HG03159 (cell line): ENCODE data around the gene CBFB.

Experiments
- ATAC-seq: cut with Tn5 transposase; IDR thresholded peaks from one replicate; pipeline ENCODE4 v1.9.1; 2021; ENCODE audit warnings: mild to moderate bottlenecking, moderate library complexity; ENCODE audit not compliant: unreplicated experiment

Gene CBFB

DNA sequence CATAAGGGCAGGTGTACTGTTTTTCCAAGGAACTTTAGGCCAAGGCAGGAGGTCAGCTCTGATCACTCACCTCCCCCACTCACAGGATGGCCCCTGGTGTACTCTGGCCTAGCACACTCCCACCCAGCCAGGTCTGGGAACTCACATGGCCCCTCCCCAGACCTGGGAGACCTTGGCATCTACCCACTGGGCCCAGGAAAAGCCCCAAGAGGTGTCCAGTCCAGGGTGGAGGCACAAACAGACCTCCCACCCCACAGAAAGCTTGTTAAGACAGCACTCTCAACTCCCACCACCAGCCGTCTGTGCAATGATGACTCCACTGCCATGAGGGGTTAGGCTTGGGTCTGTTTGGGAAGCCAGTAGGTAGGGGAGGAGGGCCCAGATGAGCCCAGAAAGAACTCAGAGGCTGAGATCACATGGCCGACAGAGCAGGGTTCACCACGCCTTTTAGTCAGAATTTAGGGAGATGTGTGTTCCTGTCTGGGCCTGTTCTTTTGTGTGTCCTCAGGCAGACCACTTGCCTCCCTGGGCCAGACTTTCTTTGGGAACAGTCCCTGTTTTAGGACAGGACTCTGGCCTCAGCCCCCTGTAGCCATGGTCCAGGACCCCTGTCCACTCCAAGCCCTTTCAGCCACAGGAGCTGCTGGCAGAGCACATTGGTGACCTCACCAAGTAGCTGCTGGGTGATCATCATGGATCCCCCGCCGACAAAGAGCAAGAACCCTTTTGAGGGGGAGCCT lies 12.1 kb upstream of the CBFB start:
- ATAC-seq, result no peak

DNA sequence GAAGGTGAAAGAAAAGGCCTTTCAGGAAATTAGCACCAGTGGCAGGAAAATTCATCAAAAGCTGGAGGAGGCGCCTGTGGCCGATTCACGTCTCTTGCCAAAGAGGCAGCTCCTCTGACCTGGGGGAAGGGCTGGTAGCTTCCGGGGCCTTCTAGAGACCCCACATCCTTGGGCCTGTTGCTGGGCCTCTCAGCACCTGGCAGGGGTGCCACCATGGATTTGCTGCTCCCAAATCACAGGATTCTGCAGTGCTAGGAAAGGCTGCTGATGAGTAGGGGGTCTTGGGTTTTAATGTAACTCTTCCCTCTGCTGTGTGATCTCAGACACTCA lies 11.6 kb upstream of the CBFB start:
- no peak for ATAC-seq

DNA sequence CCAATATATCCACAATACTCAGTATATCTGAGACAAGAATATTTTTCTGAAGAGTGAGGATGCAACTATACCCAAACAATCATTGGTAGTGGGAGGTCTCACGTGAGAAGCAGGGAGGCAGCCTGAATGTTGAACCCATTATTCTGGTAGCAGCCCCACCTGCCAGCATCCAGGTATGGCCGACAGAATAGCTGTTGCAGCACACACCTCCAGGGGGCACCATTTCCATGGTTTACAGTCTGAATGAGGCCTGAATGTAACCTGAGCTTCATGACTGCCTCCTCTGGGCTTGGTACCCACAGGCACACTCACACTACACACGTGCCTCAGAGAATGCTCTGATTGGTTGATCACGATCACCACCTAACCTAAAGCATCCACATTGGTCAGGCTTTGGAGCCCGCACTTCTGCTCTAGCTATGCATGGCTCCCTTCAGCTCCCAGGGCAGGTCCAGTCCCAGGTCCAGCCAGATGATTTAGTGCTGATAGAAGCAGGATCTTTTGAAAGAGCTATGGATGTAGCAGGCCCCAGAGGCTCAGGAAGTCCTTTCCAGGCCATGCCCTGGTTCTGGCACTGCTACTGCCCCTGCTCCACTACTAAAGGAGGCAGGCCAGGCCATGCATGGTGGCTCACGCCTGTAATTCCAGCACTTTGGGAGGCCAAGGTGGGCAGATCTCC lies 11.0 kb upstream of the CBFB start:
- ATAC-seq, result peak; percentile 83

DNA sequence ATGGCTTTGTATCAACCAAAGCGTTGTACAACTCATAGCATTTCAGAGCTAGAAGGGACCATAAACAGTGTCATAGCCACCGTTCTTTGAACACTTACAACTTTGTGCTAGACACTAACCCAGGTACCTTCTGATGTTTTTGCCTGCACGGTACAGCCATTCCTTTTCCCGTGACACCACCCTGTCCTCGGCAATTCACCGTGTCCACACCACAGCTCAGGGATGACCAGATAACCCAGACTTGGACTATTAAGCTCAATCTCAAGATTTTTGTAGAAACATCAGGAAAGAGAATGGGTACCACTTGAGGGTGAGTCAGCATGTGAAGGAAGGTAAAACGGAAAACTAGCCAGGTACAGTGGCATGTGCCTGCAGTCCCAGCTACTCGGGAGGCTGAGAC lies 9.8 kb upstream of the CBFB start:
- ATAC-seq, result no peak

DNA sequence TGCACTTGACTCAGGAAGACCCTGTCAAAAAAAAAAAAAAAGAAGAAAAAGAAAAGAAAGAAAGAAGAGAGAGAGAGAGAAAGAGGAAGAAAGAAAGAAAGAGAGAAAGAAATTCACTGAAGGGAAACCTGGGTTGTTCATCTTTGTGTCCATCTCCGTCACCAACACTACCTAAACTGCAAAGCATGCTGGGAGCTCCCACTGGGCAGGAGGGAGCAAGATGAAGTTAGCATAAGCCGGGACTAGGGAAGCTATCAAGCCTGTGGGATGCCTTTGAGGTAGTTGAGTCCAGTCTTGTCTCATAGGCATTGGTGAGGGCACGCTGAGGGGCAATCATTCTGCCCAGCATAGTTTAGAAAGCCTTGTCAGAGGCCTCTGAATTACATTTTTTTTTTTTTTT lies 7.6 kb upstream of the CBFB start:
- no peak for ATAC-seq

DNA sequence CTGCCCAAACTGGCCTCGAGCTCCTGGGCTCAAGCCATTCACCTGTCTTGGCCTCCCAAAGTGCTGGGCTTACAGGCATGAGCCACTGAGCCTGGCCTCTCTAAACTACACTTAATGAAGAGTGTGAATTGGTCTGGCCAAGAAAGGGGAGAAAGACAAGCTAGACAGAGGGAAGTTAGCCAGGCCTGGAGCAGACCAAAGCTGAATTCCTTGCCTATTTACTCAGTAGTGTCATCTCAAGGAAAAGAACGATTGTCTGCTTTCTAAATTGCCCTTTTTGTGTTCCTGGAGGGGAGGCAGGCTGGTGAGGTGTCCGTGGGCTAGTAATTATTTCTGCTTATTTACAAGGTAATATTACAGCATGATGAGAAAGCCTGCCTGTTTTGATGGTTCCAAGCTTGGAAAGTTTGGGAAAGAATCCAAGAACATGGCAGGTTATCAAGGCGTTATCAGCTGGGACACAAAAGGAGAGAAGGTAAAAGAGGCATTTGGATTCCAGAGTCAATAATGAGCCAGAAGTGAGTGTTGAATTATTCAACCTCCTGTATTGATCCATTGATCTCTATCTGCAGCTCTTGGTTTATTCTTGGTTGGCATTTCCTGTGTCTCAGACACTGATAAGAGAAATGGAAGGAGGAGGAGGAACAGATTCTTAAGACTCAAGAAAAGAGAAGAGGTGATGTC lies 6.3 kb upstream of the CBFB start:
- ATAC-seq, result no peak

DNA sequence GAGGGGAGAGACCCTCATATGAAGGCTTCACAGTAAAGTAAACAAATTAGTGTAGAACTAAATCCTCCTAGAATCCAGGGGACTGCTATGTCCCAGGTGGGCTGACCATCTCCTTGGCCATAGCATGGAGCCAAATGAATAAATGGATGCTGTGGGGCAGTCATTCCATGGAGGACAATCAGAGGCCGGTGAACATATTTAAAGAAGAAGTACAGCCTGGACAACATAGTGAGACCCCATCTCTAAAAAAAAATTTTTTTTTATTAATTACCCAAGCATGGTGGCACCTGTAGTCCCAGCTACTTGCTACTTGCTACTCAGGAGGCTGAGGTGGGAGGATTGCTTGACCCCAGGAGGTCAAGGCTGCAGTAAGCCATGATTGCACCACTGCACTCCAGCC lies 5.3 kb upstream of the CBFB start:
- no peak for ATAC-seq

DNA sequence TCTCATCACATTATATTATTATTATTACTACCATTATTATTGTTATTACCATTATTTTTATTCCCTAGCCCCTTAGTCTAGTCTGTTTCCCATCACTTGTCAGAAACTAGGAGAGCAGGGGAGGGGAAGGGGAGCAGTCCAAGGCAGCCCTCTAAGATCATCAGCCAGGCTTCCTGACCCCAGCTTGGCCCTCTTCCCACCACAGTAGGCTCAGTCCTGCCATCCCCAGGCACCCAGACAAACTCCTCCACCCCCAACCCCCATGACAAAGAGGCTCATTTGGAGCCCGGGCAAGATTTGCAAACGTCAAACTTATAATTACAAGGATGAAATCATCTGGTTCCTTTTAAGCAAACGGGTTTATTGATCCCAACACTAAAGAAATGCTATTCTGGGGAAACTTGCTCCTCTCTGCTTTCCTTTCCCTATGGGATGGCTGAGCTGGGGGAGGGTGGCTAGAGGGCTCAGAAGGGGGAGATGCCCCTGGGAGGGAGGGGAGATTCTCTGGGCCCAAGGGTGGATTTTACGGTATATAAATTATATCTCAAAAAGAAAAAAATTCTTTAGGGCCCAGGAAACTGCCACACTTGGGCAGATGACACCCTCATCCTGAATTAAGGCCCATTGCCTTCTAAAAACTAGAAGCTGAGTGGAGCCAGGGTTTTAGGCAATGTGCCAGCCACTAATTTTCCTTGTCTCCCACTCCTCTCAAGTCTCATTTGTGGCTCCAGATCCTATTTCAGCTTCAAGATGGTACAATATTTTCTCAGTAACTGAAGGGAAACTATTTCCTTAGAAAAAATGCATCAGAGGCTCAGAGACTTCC lies 4.4 kb upstream of the CBFB start:
- ATAC-seq, result no peak

DNA sequence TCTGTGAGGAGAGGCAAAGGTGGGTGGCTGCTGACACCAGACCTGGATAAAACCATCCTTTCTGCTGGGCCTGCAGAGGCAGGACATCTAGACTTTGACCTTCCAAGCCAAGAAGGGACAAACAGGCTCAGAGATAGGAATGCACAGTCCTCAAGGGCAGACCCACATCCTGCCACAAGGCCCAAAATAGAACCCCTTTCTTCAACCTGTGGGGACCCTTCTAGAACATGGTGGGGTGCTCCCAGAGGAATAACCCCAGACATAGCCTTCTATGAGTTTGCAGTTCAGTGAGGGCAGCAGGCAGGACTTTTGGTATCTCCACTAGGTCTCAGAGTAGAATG lies 3.8 kb upstream of the CBFB start:
- ATAC-seq, result no peak

DNA sequence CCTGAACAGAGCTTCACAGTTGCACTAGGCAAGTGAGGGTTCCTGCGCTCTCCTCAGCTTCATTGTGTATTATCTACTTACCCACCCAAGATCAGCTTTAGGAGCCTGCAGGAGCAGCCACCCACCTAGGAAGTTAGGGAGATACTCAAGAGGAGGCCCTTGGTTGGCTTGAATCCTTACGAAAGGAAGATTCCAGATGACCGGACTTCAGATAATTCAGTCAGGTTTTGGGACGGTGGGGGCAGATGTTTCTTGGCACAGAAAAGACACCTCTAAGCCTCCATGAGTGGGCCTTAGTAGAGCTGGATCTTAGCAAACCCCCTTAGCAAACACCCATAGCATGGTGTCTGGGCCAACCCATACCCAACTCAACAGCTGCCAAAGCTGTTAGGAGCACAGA lies 2.4 kb upstream of the CBFB start:
- no peak for ATAC-seq

DNA sequence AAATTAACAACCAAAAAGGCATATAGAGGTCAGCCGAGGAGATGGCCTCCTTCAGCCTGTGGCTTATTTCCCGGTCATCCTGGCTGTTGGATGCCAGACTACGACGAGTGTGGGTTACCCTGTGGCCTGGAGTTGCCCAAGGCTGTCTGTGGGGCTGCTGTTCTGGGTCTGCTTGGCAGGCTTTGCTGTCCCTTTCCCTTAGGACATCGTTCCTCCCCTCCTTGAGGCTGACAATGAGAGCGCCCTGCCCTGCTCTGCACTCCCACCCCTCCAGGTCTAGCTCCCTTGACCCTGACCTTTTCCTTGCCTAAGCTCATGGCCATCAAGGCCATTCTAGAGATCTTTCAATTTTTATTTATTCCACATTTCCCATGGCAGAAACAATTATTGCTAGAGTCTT lies 1.9 kb upstream of the CBFB start:
- ATAC-seq, result no peak

DNA sequence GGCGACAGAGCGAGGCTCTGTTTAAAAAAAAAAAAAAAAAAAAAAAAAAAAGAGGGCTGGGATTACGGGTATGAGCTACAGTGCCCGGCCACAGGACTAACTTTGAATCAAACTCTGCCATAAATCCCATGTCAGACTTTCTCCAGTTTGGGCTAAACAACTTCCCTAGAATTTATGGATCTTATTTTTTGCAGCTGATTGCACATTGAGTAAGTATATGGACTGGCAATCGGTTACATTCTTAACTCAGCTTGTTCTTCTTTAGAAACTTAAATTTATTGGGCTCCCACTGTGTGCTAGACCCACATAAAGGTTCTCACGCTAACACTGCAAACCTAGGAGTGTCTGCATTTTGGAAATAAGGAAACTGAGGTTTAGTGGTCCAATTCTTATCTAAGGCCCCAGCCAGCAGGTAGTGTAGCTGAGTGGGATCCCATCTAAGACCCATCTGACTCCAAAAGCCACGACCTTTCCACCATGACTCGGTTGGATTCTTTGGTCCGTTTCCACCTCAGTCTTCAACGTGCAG lies 718 bp upstream of the CBFB start:
- ATAC-seq, result no peak

DNA sequence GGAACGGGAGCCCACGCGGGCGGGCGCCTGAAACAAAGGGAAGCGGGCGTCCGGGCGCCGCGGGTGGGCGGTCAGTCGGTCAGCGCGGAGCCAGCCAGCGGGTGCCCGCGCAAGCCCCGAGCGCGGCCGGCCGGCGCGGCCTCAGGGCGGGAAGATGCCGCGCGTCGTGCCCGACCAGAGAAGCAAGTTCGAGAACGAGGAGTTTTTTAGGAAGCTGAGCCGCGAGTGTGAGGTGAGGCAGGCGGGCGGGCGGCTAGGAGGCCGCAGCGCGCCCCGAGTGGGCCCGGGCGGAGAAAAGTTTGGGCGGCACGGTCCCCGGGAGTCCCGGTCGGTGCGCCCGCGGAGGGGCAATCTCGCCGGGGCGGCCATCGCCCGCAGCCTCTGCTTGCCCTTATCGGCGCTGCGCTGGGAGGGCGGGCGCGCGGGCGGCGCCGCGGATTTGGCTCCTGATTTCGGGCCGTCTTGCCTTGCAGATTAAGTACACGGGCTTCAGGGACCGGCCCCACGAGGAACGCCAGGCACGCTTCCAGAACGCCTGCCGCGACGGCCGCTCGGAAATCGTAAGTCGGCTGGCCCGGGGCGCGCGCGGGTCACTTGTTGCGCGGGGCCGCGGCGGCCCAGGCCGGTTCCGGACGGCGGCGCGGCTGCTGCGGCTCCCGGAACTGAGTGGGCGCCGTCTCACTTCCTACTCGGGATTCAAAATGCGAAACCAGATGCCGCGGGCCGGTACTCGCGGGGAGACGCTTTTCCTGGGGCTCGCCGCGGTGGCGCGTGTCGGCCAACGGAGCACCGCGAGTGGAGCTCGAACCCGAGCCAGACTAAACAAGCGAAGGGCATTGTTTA lies 526 bp downstream of the CBFB start:
- peak; percentile 24 for ATAC-seq

DNA sequence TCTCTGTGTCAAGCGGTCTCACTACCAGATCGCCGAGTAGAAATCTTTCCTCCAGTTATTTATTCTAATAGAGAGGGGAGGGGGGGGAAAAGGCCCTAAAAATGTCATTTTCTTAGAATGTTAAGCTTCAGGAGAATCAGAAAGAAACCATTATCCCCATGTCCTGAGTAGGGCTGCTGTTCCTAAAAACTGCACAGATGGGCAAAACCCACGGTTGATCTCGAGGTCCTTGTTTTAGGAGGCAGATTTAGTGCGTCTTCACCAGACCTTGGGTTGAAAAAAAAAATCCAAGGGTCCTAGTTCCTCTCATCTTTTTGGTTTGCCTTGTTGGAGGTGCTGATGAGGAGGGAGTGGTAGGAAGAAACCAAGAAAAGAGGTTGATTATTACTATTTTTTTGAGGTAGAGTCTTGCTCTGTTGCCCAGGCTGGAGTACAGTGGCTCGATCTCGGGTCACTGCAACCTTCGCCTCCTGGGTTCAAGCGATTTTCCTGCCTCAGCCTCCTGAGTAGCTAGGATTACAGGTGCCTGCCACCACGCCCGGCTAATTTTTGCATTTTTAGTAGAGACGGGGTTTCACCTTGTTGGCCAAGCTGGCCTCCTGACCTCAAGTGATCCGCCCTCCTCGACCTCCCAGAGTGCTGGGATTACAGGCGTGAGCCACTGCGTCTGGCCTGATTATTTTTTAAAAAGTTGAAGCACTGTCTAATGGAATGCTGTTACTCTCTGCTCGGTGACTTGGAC lies 1.4 kb downstream of the CBFB start:
- no peak for ATAC-seq

DNA sequence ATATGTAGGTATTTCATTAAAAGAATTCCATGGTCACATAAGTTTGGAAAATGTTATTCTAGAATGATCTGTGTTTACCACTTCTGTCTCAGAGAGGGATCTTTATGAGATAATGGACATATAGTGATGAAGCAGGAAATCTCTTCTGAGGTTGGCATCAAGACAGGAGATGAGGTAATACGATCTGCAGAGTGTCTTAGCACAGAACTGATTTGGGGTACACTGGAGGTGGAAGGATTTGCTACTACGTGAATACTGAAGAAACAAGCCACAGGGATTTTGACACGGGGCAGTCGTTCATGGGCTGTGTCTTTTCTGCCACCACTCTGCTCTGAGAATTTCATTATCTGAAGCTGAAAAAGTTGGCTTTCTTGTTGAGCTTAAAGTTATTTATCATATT lies 5.5 kb downstream of the CBFB start:
- ATAC-seq, result no peak

DNA sequence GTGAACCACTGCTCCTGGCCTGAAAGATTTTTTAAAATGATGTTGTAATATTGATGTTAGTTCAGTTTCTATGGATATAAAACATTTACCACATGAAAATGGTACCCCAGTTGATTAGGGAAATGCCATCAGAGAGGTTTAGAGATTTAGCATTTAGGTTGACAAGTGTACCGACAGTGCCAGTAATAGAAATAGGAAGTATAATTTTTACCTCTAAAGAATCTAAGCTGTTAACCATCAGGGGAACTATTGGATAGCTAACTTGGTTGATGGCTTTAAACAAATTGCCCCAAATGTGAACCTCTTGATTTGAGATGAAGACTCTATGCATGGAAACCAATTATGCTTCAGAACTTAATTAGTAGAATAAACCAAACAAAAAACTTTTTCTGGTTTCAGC lies 6.4 kb downstream of the CBFB start:
- ATAC-seq, result no peak

DNA sequence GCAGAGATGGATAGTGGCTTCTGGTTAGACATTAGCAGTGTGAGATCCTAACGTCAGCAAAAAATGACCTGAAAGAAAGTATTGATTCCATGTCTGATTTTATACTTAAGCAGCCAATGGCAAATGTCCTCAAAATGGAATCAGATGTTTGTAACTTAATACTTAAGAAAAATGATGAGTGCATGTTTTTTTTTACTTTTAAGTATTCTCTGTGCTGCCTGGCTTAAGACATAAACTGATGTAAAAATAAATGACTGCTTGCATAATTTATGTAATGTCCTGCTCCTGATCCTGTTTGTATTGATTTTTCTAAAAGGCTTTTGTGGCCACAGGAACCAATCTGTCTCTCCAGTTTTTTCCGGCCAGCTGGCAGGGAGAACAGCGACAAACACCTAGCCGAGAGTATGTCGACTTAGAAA lies 7.4 kb downstream of the CBFB start:
- no peak for ATAC-seq

DNA sequence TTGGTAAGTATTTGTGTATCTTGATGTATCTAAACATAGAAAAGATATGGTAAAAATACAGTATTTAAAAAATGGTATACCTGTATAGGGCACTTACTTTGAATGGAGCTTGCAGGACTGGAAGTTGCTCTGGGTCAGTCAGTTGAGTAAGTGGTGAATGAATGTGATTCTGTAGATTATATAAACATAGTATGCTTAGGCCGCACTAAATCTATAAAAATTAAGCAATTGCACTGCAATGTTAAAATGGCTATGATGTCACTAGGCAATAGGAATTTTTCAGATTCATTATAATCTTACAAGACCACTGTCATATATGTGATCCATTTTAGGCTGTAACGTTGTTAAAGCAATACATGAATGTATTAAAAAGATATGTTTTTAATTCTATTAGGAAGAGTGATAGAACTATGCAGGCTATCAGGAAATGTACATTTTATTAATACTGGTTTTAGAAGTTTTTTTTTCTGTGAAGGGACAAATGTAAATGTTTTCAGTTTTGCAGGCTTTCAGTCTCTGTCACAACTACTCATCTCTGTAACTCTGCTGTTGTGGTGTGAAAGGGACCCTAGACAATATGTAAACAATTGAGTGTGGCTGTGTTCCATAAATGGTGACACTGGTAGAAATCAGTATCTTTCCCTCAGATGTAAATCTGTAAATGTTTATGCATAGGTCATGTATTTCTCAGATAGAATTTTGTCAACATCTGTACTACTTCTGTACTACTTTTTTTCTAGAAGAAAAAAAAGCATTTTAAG lies 10.5 kb downstream of the CBFB start:
- ATAC-seq, result no peak

DNA sequence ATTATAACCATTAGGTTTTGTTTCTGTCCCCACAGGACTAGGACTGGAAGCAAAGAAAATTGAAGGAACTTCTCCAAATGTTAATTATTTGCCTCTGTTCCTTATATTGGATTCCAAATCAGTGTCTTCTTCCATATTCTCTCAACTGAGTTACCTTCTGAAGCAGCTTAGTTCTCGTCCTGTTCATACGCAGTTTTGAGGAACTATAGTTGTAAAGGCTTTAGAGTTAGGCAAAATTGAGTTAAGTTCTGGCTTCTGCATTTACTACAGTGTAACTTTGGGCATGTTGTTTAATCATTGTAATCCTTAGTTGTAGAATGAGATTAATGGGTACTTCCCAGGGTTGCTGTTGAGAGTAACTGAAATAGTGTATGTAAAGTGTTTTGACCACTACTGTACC lies 11.2 kb downstream of the CBFB start:
- ATAC-seq, result no peak
